GM12878 (cell line): Measurements from ENCODE around the gene ZNF771. TPM values are rescaled to one million over a fixed set of nuclear protein-coding genes. Genes with fewer than 3 reads are reported as not detected.
"Not testable (repeated sequence)": the region's sequence is repeated elsewhere in the genome, so short reads cannot be mapped to it uniquely, and the experiment has no call there.

Source experiments
- ATAC-seq: fragments of 200-7000 bp; cut with Tn5 transposase; 3 replicates; pipeline ENCODE4 v1.9.1; 2020; ENCODE audit warnings: mild to moderate bottlenecking, moderate library complexity
- BruUV-seq: library from RNA; stranded (reverse); fragments of 400-500 nt; replicated peaks from 2 replicates; lab custom pipeline; 2021; lab: Mats Ljungman, UMichigan
- CTCF ChIA-PET: fragments of 300-600 bp; sonication (Branson Sonifier 250); formaldehyde crosslinking; extraction: SDS; loops from one replicate; lab custom pipeline; 2021; ENCODE audit warnings: inconsistent platforms; lab: Yijun Ruan, JAX
- POLR2A ChIA-PET: fragments of 350-600 bp; formaldehyde crosslinking; extraction: SDS; loops from one replicate; lab custom pipeline; 2021; ENCODE audit warnings: inconsistent platforms; lab: Charles Lee
- RAD21 ChIA-PET: fragments of 300-600 bp; sonication (Branson Sonifier 250); formaldehyde crosslinking; loops from one replicate; lab custom pipeline; 2023; ENCODE audit warnings: antibody characterized with exemption; ENCODE audit not compliant: unreplicated experiment; lab: Charles Lee
- SMC1A ChIA-PET: fragments of 300-600 bp; sonication (Branson Sonifier 250); formaldehyde crosslinking; loops from one replicate; lab custom pipeline; 2023; ENCODE audit not compliant: unreplicated experiment, uncharacterized antibody; lab: Charles Lee
- DNase-seq: peaks from one replicate; pipeline ENCODE4 v3.0.0-alpha.2; 2011; ENCODE audit warnings: low read depth, low spot score
- FAIRE-seq: peaks from 3 replicates; lab custom pipeline; 2011; peaks lifted over from hg19 to GRCh38; lab: Jason Lieb, UNC
- H2AFZ ChIP-seq: 2 replicates; pipeline ENCODE4 v1.6.0; 2011; ENCODE audit warnings: low read depth, low read length, control low read depth; ENCODE audit not compliant: control insufficient read depth
- H3K27ac ChIP-seq: 2 replicates; pipeline ENCODE4 v1.5.1; 2011; ENCODE audit warnings: control low read depth; ENCODE audit not compliant: control insufficient read depth, insufficient read depth
- H3K27me3 ChIP-seq, 2 experiments: replicated peaks in 1 of 2; 2 replicates each; pipeline versions ENCODE4 v1.6.0 to v1.6.1; 2011; ENCODE audit warnings: low read length in 1 of 2; ENCODE audit not compliant: control insufficient read depth in 2 of 2, insufficient read depth in 2 of 2
- H3K36me3 ChIP-seq, 2 experiments: 2 replicates each; pipeline ENCODE4 v1.5.1; 2011; ENCODE audit warnings: low read length in 1 of 2; ENCODE audit not compliant: control insufficient read depth in 2 of 2, insufficient read depth in 2 of 2
- H3K4me1 ChIP-seq: 2 replicates; pipeline ENCODE4 v1.6.1; 2011; ENCODE audit warnings: mild to moderate bottlenecking, low read length, moderate library complexity, mixed read lengths; ENCODE audit not compliant: control insufficient read depth, insufficient read depth
- H3K4me2 ChIP-seq: 2 replicates; pipeline ENCODE4 v1.6.0; 2011; ENCODE audit warnings: control low read depth; ENCODE audit not compliant: control insufficient read depth, insufficient read depth
- H3K4me3 ChIP-seq: fragments of 200-600 bp; sonication (generic); 2 replicates; pipeline ENCODE4 v1.5.1; 2016
- H3K79me2 ChIP-seq: 2 replicates; pipeline ENCODE4 v1.6.0; 2011; ENCODE audit warnings: low read length; ENCODE audit not compliant: control insufficient read depth, insufficient read depth
- H3K9ac ChIP-seq: 2 replicates; pipeline ENCODE4 v1.8.0; 2011; ENCODE audit warnings: low read length, control low read depth, mixed read lengths; ENCODE audit not compliant: control insufficient read depth, insufficient read depth
- H3K9me3 ChIP-seq: replicated peaks from 3 replicates; pipeline ENCODE4 v1.5.1; 2011; ENCODE audit warnings: mild to moderate bottlenecking, low read length; ENCODE audit not compliant: control insufficient read depth, insufficient read depth
- H4K20me1 ChIP-seq: 2 replicates; pipeline ENCODE4 v1.6.0; 2011; ENCODE audit not compliant: control insufficient read depth, insufficient read depth
- CHD1 ChIP-seq: IDR thresholded peaks from 2 replicates; pipeline ENCODE4 v1.6.1; 2012; ENCODE audit warnings: low read depth, low read length, improper control_type of control experiment
- ZNF592 ChIP-seq: fragments of 450-650 bp; IDR thresholded peaks from 2 replicates; pipeline ENCODE4 v1.6.1; 2017; ENCODE audit warnings: mild to moderate bottlenecking, moderate library complexity
- WGBS: methylation state at CpG from one replicate; pipeline ENCODE4 v1.1.6; 2016; ENCODE audit warnings: low lambda C conversion rate; ENCODE audit not compliant: insufficient replicate concordance, insufficient coverage; ENCODE audit errors: missing lambda C conversion rate; 5-methylcytosine and 5-hydroxymethylcytosine counted together
- in situ Hi-C: fragments of 300-500 bp; cut with MboI; formaldehyde crosslinking; loops from 9 replicates; pipeline ENCODE4 v1.14.3; 2018; ENCODE audit warnings: mixed read lengths
- intact Hi-C: fragments of 100-400 bp; cut with micrococcal nuclease; formaldehyde crosslinking; loops from one replicate; pipeline ENCODE4 v1.14.2; 2022; ENCODE audit not compliant: unreplicated experiment
- polyA plus RNA-seq, 11 experiments: library from polyadenylated mRNA; depleted of rRNA in 4 of 11; unstranded in 6 of 11; stranded (reverse) in 5 of 11; fragments of >200 nt; fragmentation: Nextera tagmentation in 4 of 11; fragmentation: Illumina TruSeq in 1 of 11; extraction: Ambion mirVana in 4 of 11; extraction: Trizol in 1 of 11; gene quantifications; 1 replicate in 1 of 11; 2 replicates in 10 of 11; pipeline versions ENCODE4 v1.2.1 to v1.2.3, GENCODE V29; 2011 to 2016; ENCODE audit warnings: inconsistent platforms in 2 of 11, missing spikeins in 2 of 11, low read depth in 1 of 11
- total RNA-seq, 4 experiments: library from RNA; depleted of rRNA in 3 of 4; stranded (reverse); fragments of >200 nt in 3 of 4; fragmentation: Illumina TruSeq in 1 of 4; extraction: Trizol in 1 of 4; gene quantifications; 2 replicates each; pipeline versions ENCODE4 v1.2.1 to v1.2.3, GENCODE V29; 2013 to 2021

ZNF771 gene
- total and polyA plus RNA-seq, 10 of the 15 experiments (the other 5 are each of a cell fraction or from before 2014, with no cell fraction given) = 0.98 to 7.6 (median 3.7) TPM

GRCh38 chr16:30449116-30449435 lies 41.7 kb downstream of the ZNF771 start (continued):
- TF ChIP-seq ZNF592 = no peak
- no peak for TF ChIP-seq CHD1

DNA sequence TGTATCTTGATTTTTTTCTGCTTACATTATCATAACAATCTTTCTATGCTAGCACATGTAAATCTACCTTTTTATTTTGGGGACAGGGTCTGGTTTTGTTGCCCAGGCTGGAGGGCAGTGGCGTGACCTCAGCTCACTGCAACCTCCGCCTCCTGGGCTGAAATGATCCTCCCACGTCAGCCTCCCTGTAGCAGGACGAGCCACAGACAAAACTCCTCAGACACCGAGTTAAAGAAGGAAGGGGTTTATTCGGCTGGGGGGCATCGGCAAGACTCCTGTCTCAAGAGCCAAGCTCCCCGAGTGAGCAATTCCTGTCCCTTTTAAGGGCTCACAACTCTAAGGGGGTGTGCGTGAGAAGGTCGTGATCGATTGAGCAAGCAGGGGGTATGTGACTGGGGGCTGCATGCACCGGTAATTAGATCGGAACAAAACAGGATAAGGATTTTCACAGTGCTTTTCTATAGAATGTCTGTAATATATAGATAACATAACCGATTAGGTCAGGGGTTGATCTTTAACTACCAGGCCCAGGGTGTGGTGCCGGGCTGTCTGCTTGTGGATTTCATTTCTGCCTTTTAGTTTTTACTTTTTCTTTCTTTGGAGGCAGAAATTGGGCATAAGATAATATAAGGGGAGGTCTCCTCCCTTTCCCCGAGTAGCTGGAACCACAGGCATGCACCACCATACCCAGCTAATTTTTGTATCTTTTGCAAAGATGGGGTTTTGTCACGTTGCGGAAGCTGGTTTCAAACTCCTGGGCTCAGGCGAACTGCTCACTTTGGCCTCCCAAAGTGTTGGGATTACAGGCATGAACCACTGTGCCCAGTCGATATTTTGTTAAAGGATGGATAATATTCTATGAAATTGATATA lies 45.5 kb downstream of the ZNF771 start:
- WGBS = 74% methylated on average over 20 of the region's 20 CpGs
- H3K9ac ChIP-seq, H3K79me2 ChIP-seq, H4K20me1 ChIP-seq, H3K9me3 ChIP-seq, BruUV-seq, H3K36me3 ChIP-seq, H3K4me3 ChIP-seq, DNase-seq, ATAC-seq, H3K27ac ChIP-seq, H3K27me3 ChIP-seq, intact Hi-C loops, FAIRE-seq: not testable (repeated sequence)
- ChIA-PET SMC1A (interaction anchor here (0.5 to 19.4 kb wide), 6 partner anchors 19 to 83 kb away, joined by 3 to 431 read pairs (median 4); partner anchors contain the start of genes DCTPP1 and ITGAL), POLR2A (interaction anchor here (0.9 to 10.6 kb wide), 3 partner anchors 19 to 82 kb away, joined by 4 to 367 read pairs (median 10); partner anchors contain the start of genes ITGAL and ZNF747), RAD21 (interaction anchor here (0.6 to 1.6 kb wide), 3 partner anchors 20 to 109 kb away, joined by 3 to 4 read pairs (median 4); partner anchors contain the start of genes DCTPP1 and ITGAL), CTCF (interaction anchor here (0.6 to 2.8 kb wide), 5 partner anchors 21 to 176 kb away, joined by 3 to 8 read pairs (median 5); partner anchors contain the start of gene DCTPP1)
- in situ Hi-C loops = loop anchor here (25.0 kb wide), 1 partner anchor 1434 kb away; no protein-coding TSS in a partner anchor
- H3K4me1 ChIP-seq = peaks cover 33% of the 10 kb centered on the region
- peak overlapping the region; percentile 19; the same call in 1 of the 2 replicates for H3K4me2 ChIP-seq
- peak overlapping the region; percentile 24; the same call in 1 of the 2 replicates for H2AFZ ChIP-seq
